Endothelial cell of umbilical vein (primary cell): ENCODE measurements around the gene NEB. TPM values are rescaled to one million over a fixed set of nuclear protein-coding genes. Genes with fewer than 3 reads are reported as not detected.

Experiments used
- BruUV-seq: library from RNA; stranded (reverse); fragments of 400-500 nt; replicated peaks from 2 replicates; lab custom pipeline; 2021; lab: Mats Ljungman, UMichigan
- CTCF ChIA-PET: fragments of 300-600, 350-600 bp; sonication (Branson Sonifier 250); formaldehyde crosslinking; loops from one replicate; lab custom pipeline; 2021; ENCODE audit warnings: antibody characterized with exemption, inconsistent platforms; lab: Charles Lee
- POLR2A ChIA-PET: fragments of 300-600, 350-600 bp; sonication (Branson Sonifier 250); formaldehyde crosslinking; loops from one replicate; lab custom pipeline; 2021; ENCODE audit warnings: antibody characterized with exemption, inconsistent platforms; lab: Charles Lee
- DNase-seq: peaks from one replicate; pipeline ENCODE4 v3.0.0-alpha.2; 2011; ENCODE audit warnings: low read depth, low spot score
- FAIRE-seq: peaks from 2 replicates; lab custom pipeline; 2011; peaks lifted over from hg19 to GRCh38; lab: Jason Lieb, UNC
- H2AFZ ChIP-seq: 2 replicates; pipeline ENCODE4 v1.6.0; 2012; ENCODE audit warnings: low read depth, low read length, control low read depth, inconsistent platforms
- H3K27ac ChIP-seq: 2 replicates; pipeline ENCODE4 v1.5.1; 2011; ENCODE audit warnings: low read depth, mild to moderate bottlenecking, control low read depth, low read length, moderate library complexity; ENCODE audit not compliant: insufficient read depth
- H3K27me3 ChIP-seq, 2 experiments: 2 replicates each; pipeline versions ENCODE4 v1.6.0 to v1.6.1; 2011; ENCODE audit warnings: low read length in 2 of 2, mixed read lengths in 1 of 2; ENCODE audit not compliant: control insufficient read depth in 2 of 2, insufficient read depth in 2 of 2
- H3K36me3 ChIP-seq, 2 experiments: 2 replicates in 1 of 2; 3 replicates in 1 of 2; pipeline ENCODE4 v1.5.1; 2011; ENCODE audit warnings: low read length in 2 of 2, mild to moderate bottlenecking in 1 of 2, moderate library complexity in 1 of 2; ENCODE audit not compliant: control insufficient read depth in 2 of 2, insufficient read depth in 2 of 2; ENCODE audit errors: extremely low read depth in 1 of 2
- H3K4me1 ChIP-seq: 3 replicates; pipeline ENCODE4 v1.5.1; 2011; ENCODE audit warnings: mild to moderate bottlenecking, low read length; ENCODE audit not compliant: control insufficient read depth, insufficient read depth; ENCODE audit errors: extremely low read depth
- H3K4me2 ChIP-seq: 2 replicates; pipeline ENCODE4 v1.6.1; 2011; ENCODE audit warnings: low read length, control low read depth, mixed read lengths; ENCODE audit not compliant: insufficient read depth
- H3K4me3 ChIP-seq, 3 experiments: fragments of 200-600 bp in 1 of 3; sonication (generic), shearing (Covaris generic) in 1 of 3; replicated peaks in 1 of 3; 2 replicates each; pipeline ENCODE4 v1.5.1; 2011 to 2016; ENCODE audit warnings: control low read depth in 3 of 3, low read length in 3 of 3, mild to moderate bottlenecking in 2 of 3, inconsistent platforms in 1 of 3, low read depth in 1 of 3, moderate library complexity in 1 of 3; ENCODE audit not compliant: insufficient read depth in 1 of 3
- H3K79me2 ChIP-seq: 2 replicates; pipeline ENCODE4 v1.6.0; 2012; ENCODE audit warnings: low read length, inconsistent platforms; ENCODE audit not compliant: control insufficient read depth, insufficient read depth
- H3K9ac ChIP-seq: replicated peaks from 2 replicates; pipeline ENCODE3; 2011; ENCODE audit warnings: low read length, control low read depth; ENCODE audit not compliant: insufficient read depth; ENCODE audit errors: extremely low read depth
- H3K9me1 ChIP-seq: replicated peaks from 3 replicates; pipeline ENCODE4 v1.6.0; 2011; ENCODE audit warnings: mild to moderate bottlenecking, low read length; ENCODE audit not compliant: control insufficient read depth, insufficient read depth; ENCODE audit errors: extremely low read depth
- H3K9me3 ChIP-seq: replicated peaks from 2 replicates; pipeline ENCODE4 v1.5.1; 2012; ENCODE audit warnings: low read length, inconsistent platforms; ENCODE audit not compliant: control insufficient read depth, insufficient read depth
- H4K20me1 ChIP-seq: replicated peaks from 2 replicates; pipeline ENCODE3; 2011; ENCODE audit warnings: mild to moderate bottlenecking, low read length; ENCODE audit not compliant: control insufficient read depth, insufficient read depth; ENCODE audit errors: extremely low read depth
- CTCF ChIP-seq, 2 donors: IDR thresholded peaks; 1 replicate in 1 of 2; 2 replicates in 1 of 2; pipeline ENCODE4 v1.5.1; 2011; ENCODE audit warnings: low read length in 2 of 2, mild to moderate bottlenecking in 2 of 2, moderate library complexity in 2 of 2, control low read depth in 1 of 2, inconsistent platforms in 1 of 2, low read depth in 1 of 2; ENCODE audit not compliant: insufficient read depth in 1 of 2; ENCODE audit errors: extremely low read depth in 1 of 2
- EZH2 ChIP-seq: IDR thresholded peaks from 2 replicates; pipeline ENCODE4 v1.6.1; 2012; ENCODE audit warnings: borderline replicate concordance, low read depth, mild to moderate bottlenecking, moderate library complexity, low read length, inconsistent platforms; ENCODE audit not compliant: severe bottlenecking
- GATA2 ChIP-seq: IDR thresholded peaks from 2 replicates; pipeline ENCODE4 v1.7.0; 2011; ENCODE audit warnings: low read depth, mild to moderate bottlenecking, moderate library complexity, mixed read lengths, low read length; ENCODE audit not compliant: insufficient read length, insufficient read depth
- POLR2A ChIP-seq: IDR thresholded peaks from 2 replicates; pipeline ENCODE4 v1.6.1; 2012; ENCODE audit warnings: low read depth, mild to moderate bottlenecking, control low read depth, low read length
- POLR2AphosphoS5 ChIP-seq: IDR thresholded peaks from 2 replicates; pipeline ENCODE4 v1.6.1; 2012; ENCODE audit warnings: low read depth, mild to moderate bottlenecking, control low read depth, low read length, moderate library complexity; ENCODE audit not compliant: insufficient read depth
- dilution Hi-C: fragments of 300-500 bp; cut with MboI; formaldehyde crosslinking; loops from one replicate; pipeline ENCODE4 v1.15.0; 2019; ENCODE audit warnings: low sequenced_read_pairs; ENCODE audit not compliant: extremely low pct_ligation_motif_present
- intact Hi-C: fragments of 100-400 bp; cut with micrococcal nuclease; formaldehyde crosslinking; loops from one replicate; pipeline ENCODE4 v1.10.0; 2022
- polyA plus RNA-seq, 4 experiments: library from polyadenylated mRNA; depleted of rRNA in 3 of 4; stranded (reverse) in 3 of 4; unstranded in 1 of 4; fragments of >200 nt; gene quantifications; 2 replicates each; pipeline versions ENCODE4 v1.2.1 to v1.2.3, GENCODE V29; 2011 to 2012; ENCODE audit warnings: missing spikeins in 1 of 4
- total RNA-seq: library from RNA; stranded (reverse); gene quantifications from 2 replicates; pipeline ENCODE4 v1.2.3, GENCODE V29; 2021

Gene NEB
- total and polyA plus RNA-seq, 2 donors (not counting 3 experiments of a cell fraction or from before 2014, with no cell fraction given), result 0.84 to 1.8 TPM

GRCh38 chr2:151718796-151719195 lies 15.5 kb downstream of the NEB start:
- H3K27ac ChIP-seq, result no peak overlapping the region
- DNase-seq (no peak), FAIRE-seq (no peak)
- H3K36me3 ChIP-seq, result no peaks in the 10 kb centered on the region
- intact Hi-C loops (no loop called here), dilution Hi-C loops (no loop called here)
- ChIA-PET CTCF (no interaction called here), POLR2A (no interaction called here)
- BruUV-seq, result no TSS peak
- no peak overlapping the region for H2AFZ ChIP-seq
- H3K4me1 ChIP-seq, result no peaks in the 10 kb centered on the region
- H3K4me2 ChIP-seq, result no peak overlapping the region
- H3K27me3 ChIP-seq, result peaks cover 3% of the 10 kb centered on the region in 2 experiments
- no peak for TF ChIP-seq EZH2
- no peak for TF ChIP-seq CTCF (IDR thresholded peaks at IDR 0.05; ENCODE audit: extremely low read depth in 1 of 2, insufficient read depth in 1 of 2, low read depth in 1 of 2, low read length in 2 of 2)
- no peak for TF ChIP-seq POLR2A
- H3K79me2 ChIP-seq, result no peaks in the 10 kb centered on the region
- no peaks in the 10 kb centered on the region for H3K9me1 ChIP-seq
- no peak overlapping the region for H3K4me3 ChIP-seq
- H3K9ac ChIP-seq, result no peak overlapping the region
- no peaks in the 10 kb centered on the region for H3K9me3 ChIP-seq
- H4K20me1 ChIP-seq, result no peaks in the 10 kb centered on the region

- BruUV-seq, result no TSS peak
- no peak overlapping the region for H3K4me3 ChIP-seq
- ChIA-PET POLR2A (no interaction called here), CTCF (no interaction called here)
- TF ChIP-seq GATA2 (no peak), POLR2AphosphoS5 (no peak)
- dilution Hi-C loops (no loop called here), intact Hi-C loops (no loop called here)
- H3K4me2 ChIP-seq, result no peak overlapping the region
- H2AFZ ChIP-seq, result no peak overlapping the region
- H3K27me3 ChIP-seq, result peaks cover 3% of the 10 kb centered on the region in 2 experiments
- no peak for DNase-seq
- no peak overlapping the region for H3K9ac ChIP-seq
- H3K9me1 ChIP-seq, result no peaks in the 10 kb centered on the region
- no peaks in the 10 kb centered on the region for H3K79me2 ChIP-seq
- FAIRE-seq, result no peak
- H3K27ac ChIP-seq, result no peak overlapping the region
- no peaks in the 10 kb centered on the region for H3K9me3 ChIP-seq
- no peaks in the 10 kb centered on the region for H4K20me1 ChIP-seq
- no peaks in the 10 kb centered on the region for H3K4me1 ChIP-seq
- H3K36me3 ChIP-seq, result no peaks in the 10 kb centered on the region
These were observed 16.0 kb downstream of the NEB start for GRCh38 chr2:151718247-151718646.
